Measurements from ENCODE around the gene DPT. TPM values are rescaled to one million over a fixed set of nuclear protein-coding genes. Genes with fewer than 3 reads are reported as not detected.
A peak's percentile ranks its signal among the peaks of the same experiment; 100 is the strongest.

DPT gene
- 10 to 100 TPM in 2 of 9 donors, 1 to 10 TPM in 6, under 1 TPM in 1; 0.44 to 59.1 (median 6.3) TPM for total RNA-seq
- 10 to 100 TPM; 12.9 to 13.4 (median 13.3) TPM for polyA plus RNA-seq
- long read RNA-seq, donor 1: 0 reads
- long read RNA-seq, donor 2: 0 reads
- long read RNA-seq, donor 3, partial matches to known transcripts: 0 of 1 reads
- long read RNA-seq, donor 3, other reads (novel, unspliced or antisense): 0 of 1 reads
- long read RNA-seq, donor 4, transcript DPT-201 (4 exons, 1,786 nt): major isoform, 7 of 7 reads
- long read RNA-seq, donor 4, partial matches to known transcripts: 0 of 7 reads
- long read RNA-seq, donor 4, other reads (novel, unspliced or antisense): 0 of 7 reads
- long read RNA-seq, donor 5, transcript DPT-201 (4 exons, 1,786 nt): major isoform, 13 of 13 reads
- long read RNA-seq, donor 5, partial matches to known transcripts: 0 of 13 reads
- long read RNA-seq, donor 5, other reads (novel, unspliced or antisense): 0 of 13 reads
- long read RNA-seq, donor 6, transcript DPT-201 (4 exons, 1,786 nt): major isoform, 26 of 30 reads
- long read RNA-seq, donor 6, partial matches to known transcripts: 1 of 30 reads
- long read RNA-seq, donor 6, other reads (novel, unspliced or antisense): 3 of 30 reads
- long read RNA-seq, donor 7: 0 reads
- long read RNA-seq, donor 8, partial matches to known transcripts: 0 of 3 reads
- long read RNA-seq, donor 8, other reads (novel, unspliced or antisense): 0 of 3 reads
- long read RNA-seq, donor 9, partial matches to known transcripts: 0 of 1 reads
- long read RNA-seq, donor 9, other reads (novel, unspliced or antisense): 0 of 1 reads
- long read RNA-seq, donor 10, partial matches to known transcripts: 0 of 4 reads
- long read RNA-seq, donor 10, other reads (novel, unspliced or antisense): 0 of 4 reads

- intact Hi-C loops (cut with DNase I): no loop called here
- no peak for DNase-seq
- Histone ChIP-seq H3K27ac (peak within 1 kb of the TSS in 1 of 5 donors; percentile 47), H3K4me3 (no peak within 1 kb of the TSS), H3K9me3 (replicated peaks in 1 of 3) (no peaks in the 10 kb centered on the region), H3K27me3 (no peaks in the 10 kb centered on the region), H3K36me3 (replicated peaks in 1 of 2) (no peaks in the 10 kb centered on the region), H3K4me1 (replicated peaks in 1 of 2) (no peaks in the 10 kb centered on the region)
- TF ChIP-seq POLR2A (IDR thresholded peaks at IDR 0.05): no peak
- TF ChIP-seq CTCF (IDR thresholded peaks at IDR 0.05): no peak
- WGBS, 4 donors: 65 to 83% (median 73%) methylated on average over 13 to 14 of the region's 14 CpGs
Measured at GRCh38 chr1:168728473-168729404, at the start of gene DPT. Gene DPT, minus strand, starts transcription at chr1:168729206. Its CDS starts 32 bp downstream, at chr1:168729174.

DNA sequence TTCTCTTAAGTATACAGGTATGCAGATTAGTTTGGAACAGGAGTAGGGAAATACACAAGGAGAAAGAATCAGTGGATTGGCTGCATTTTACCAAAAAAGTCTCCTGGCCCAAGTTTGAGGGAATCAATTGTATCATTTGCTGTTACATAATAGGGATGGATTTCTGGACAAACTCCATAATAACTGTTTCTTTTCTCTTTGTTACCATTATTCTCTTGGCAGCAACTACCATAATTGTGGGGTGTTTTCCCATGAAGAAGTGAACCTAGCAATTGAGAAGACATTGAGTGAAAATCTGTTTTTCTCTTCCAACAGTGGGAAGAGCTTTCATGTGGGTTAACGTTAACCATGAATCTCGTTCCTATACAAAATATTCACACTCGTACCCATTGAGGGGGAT, 46.4 kb upstream of the DPT start:
- no peaks in the 10 kb centered on the region for H3K9me3 ChIP-seq (replicated peaks in 1 of 3)
- intact Hi-C loops (cut with DNase I): no loop called here
- no peaks in the 10 kb centered on the region for H3K36me3 ChIP-seq (replicated peaks in 1 of 2)
- TF ChIP-seq CTCF (IDR thresholded peaks at IDR 0.05) (no peak), POLR2A (IDR thresholded peaks at IDR 0.05) (no peak)
- no peak overlapping the region for H3K4me3 ChIP-seq
- no peaks in the 10 kb centered on the region for H3K4me1 ChIP-seq (replicated peaks in 1 of 2)
- no peak overlapping the region for H3K27ac ChIP-seq
- H3K27me3 ChIP-seq: no peaks in the 10 kb centered on the region
- DNase-seq: no peak
- 91 to 96% (median 94%) methylated on average over 3 of the region's 3 CpGs for WGBS, 4 donors

- Histone ChIP-seq H3K27ac (no peak overlapping the region), H3K4me1 (replicated peaks in 1 of 2) (no peaks in the 10 kb centered on the region), H3K4me3 (no peak overlapping the region), H3K27me3 (no peaks in the 10 kb centered on the region), H3K36me3 (replicated peaks in 1 of 2) (no peaks in the 10 kb centered on the region), H3K9me3 (replicated peaks in 1 of 3) (no peaks in the 10 kb centered on the region)
- intact Hi-C loops (cut with DNase I): no loop called here
- WGBS, 4 donors: 47 to 88% (median 79%) methylated on average over 1 of the region's 1 CpG
- TF ChIP-seq POLR2A (IDR thresholded peaks at IDR 0.05): no peak
- no peak for TF ChIP-seq CTCF (IDR thresholded peaks at IDR 0.05)
- peak in 3 of 7 donors; percentile 6 to 21 (median 20) for DNase-seq
Measured at GRCh38 chr1:168774241-168774640, 45.2 kb upstream of the DPT start.
